Endothelial cell of umbilical vein (primary cell): Measurements from ENCODE around the gene SLC49A3. TPM values are rescaled to one million over a fixed set of nuclear protein-coding genes. Genes with fewer than 3 reads are reported as not detected.
"Not testable (repeated sequence)": the region's sequence is repeated elsewhere in the genome, so short reads cannot be mapped to it uniquely, and the experiment has no call there.

Source experiments
- Bru-seq: library from RNA; stranded (reverse); fragments of 400-500 nt; gene quantifications from one replicate; lab custom pipeline; 2021; lab: Mats Ljungman, UMichigan
- BruChase-seq, 2 experiments: library from RNA; stranded (reverse); fragments of 400-500 nt; gene quantifications; one replicate each; lab custom pipeline; 2021; lab: Mats Ljungman, UMichigan
- BruUV-seq: library from RNA; stranded (reverse); fragments of 400-500 nt; replicated peaks from 2 replicates; lab custom pipeline; 2021; lab: Mats Ljungman, UMichigan
- CTCF ChIA-PET: fragments of 300-600, 350-600 bp; sonication (Branson Sonifier 250); formaldehyde crosslinking; loops from one replicate; lab custom pipeline; 2021; ENCODE audit warnings: antibody characterized with exemption, inconsistent platforms; lab: Charles Lee
- POLR2A ChIA-PET: fragments of 300-600, 350-600 bp; sonication (Branson Sonifier 250); formaldehyde crosslinking; loops from one replicate; lab custom pipeline; 2021; ENCODE audit warnings: antibody characterized with exemption, inconsistent platforms; lab: Charles Lee
- DNase-seq: peaks from one replicate; pipeline ENCODE4 v3.0.0-alpha.2; 2011; ENCODE audit warnings: low read depth, low spot score
- FAIRE-seq: peaks from 2 replicates; lab custom pipeline; 2011; peaks lifted over from hg19 to GRCh38; lab: Jason Lieb, UNC
- H2AFZ ChIP-seq: 2 replicates; pipeline ENCODE4 v1.6.0; 2012; ENCODE audit warnings: low read depth, low read length, control low read depth, inconsistent platforms
- H3K27ac ChIP-seq: 2 replicates; pipeline ENCODE4 v1.5.1; 2011; ENCODE audit warnings: low read depth, mild to moderate bottlenecking, control low read depth, low read length, moderate library complexity; ENCODE audit not compliant: insufficient read depth
- H3K27me3 ChIP-seq, 2 experiments: 2 replicates each; pipeline versions ENCODE4 v1.6.0 to v1.6.1; 2011; ENCODE audit warnings: low read length in 2 of 2, mixed read lengths in 1 of 2; ENCODE audit not compliant: control insufficient read depth in 2 of 2, insufficient read depth in 2 of 2
- H3K36me3 ChIP-seq, 2 experiments: 2 replicates in 1 of 2; 3 replicates in 1 of 2; pipeline ENCODE4 v1.5.1; 2011; ENCODE audit warnings: low read length in 2 of 2, mild to moderate bottlenecking in 1 of 2, moderate library complexity in 1 of 2; ENCODE audit not compliant: control insufficient read depth in 2 of 2, insufficient read depth in 2 of 2; ENCODE audit errors: extremely low read depth in 1 of 2
- H3K4me1 ChIP-seq: 3 replicates; pipeline ENCODE4 v1.5.1; 2011; ENCODE audit warnings: mild to moderate bottlenecking, low read length; ENCODE audit not compliant: control insufficient read depth, insufficient read depth; ENCODE audit errors: extremely low read depth
- H3K4me2 ChIP-seq: 2 replicates; pipeline ENCODE4 v1.6.1; 2011; ENCODE audit warnings: low read length, control low read depth, mixed read lengths; ENCODE audit not compliant: insufficient read depth
- H3K4me3 ChIP-seq, 3 experiments: fragments of 200-600 bp in 1 of 3; sonication (generic), shearing (Covaris generic) in 1 of 3; replicated peaks in 1 of 3; 2 replicates each; pipeline ENCODE4 v1.5.1; 2011 to 2016; ENCODE audit warnings: control low read depth in 3 of 3, low read length in 3 of 3, mild to moderate bottlenecking in 2 of 3, inconsistent platforms in 1 of 3, low read depth in 1 of 3, moderate library complexity in 1 of 3; ENCODE audit not compliant: insufficient read depth in 1 of 3
- H3K79me2 ChIP-seq: 2 replicates; pipeline ENCODE4 v1.6.0; 2012; ENCODE audit warnings: low read length, inconsistent platforms; ENCODE audit not compliant: control insufficient read depth, insufficient read depth
- H3K9ac ChIP-seq: replicated peaks from 2 replicates; pipeline ENCODE3; 2011; ENCODE audit warnings: low read length, control low read depth; ENCODE audit not compliant: insufficient read depth; ENCODE audit errors: extremely low read depth
- H3K9me1 ChIP-seq: replicated peaks from 3 replicates; pipeline ENCODE4 v1.6.0; 2011; ENCODE audit warnings: mild to moderate bottlenecking, low read length; ENCODE audit not compliant: control insufficient read depth, insufficient read depth; ENCODE audit errors: extremely low read depth
- H3K9me3 ChIP-seq: replicated peaks from 2 replicates; pipeline ENCODE4 v1.5.1; 2012; ENCODE audit warnings: low read length, inconsistent platforms; ENCODE audit not compliant: control insufficient read depth, insufficient read depth
- H4K20me1 ChIP-seq: replicated peaks from 2 replicates; pipeline ENCODE3; 2011; ENCODE audit warnings: mild to moderate bottlenecking, low read length; ENCODE audit not compliant: control insufficient read depth, insufficient read depth; ENCODE audit errors: extremely low read depth
- EZH2 ChIP-seq: IDR thresholded peaks from 2 replicates; pipeline ENCODE4 v1.6.1; 2012; ENCODE audit warnings: borderline replicate concordance, low read depth, mild to moderate bottlenecking, moderate library complexity, low read length, inconsistent platforms; ENCODE audit not compliant: severe bottlenecking
- POLR2A ChIP-seq: IDR thresholded peaks from 2 replicates; pipeline ENCODE4 v1.6.1; 2012; ENCODE audit warnings: low read depth, mild to moderate bottlenecking, control low read depth, low read length
- dilution Hi-C: fragments of 300-500 bp; cut with MboI; formaldehyde crosslinking; loops from one replicate; pipeline ENCODE4 v1.15.0; 2019; ENCODE audit warnings: low sequenced_read_pairs; ENCODE audit not compliant: extremely low pct_ligation_motif_present
- intact Hi-C: fragments of 100-400 bp; cut with micrococcal nuclease; formaldehyde crosslinking; loops from one replicate; pipeline ENCODE4 v1.10.0; 2022
- long read RNA-seq: library from polyadenylated mRNA; stranded (forward); transcript quantifications from one replicate; pipeline ENCODE4 v2.0.0, GENCODE V29; 2021
- polyA minus RNA-seq, 3 experiments: library from RNA; depleted of rRNA, polyadenylated mRNA; stranded (reverse); fragments of >200 nt; gene quantifications; 1 replicate in 1 of 3; 2 replicates in 2 of 3; pipeline ENCODE4 v1.2.3, GENCODE V29; 2011
- polyA plus RNA-seq, 4 experiments: library from polyadenylated mRNA; depleted of rRNA in 3 of 4; stranded (reverse) in 3 of 4; unstranded in 1 of 4; fragments of >200 nt; gene quantifications; 2 replicates each; pipeline versions ENCODE4 v1.2.1 to v1.2.3, GENCODE V29; 2011 to 2012; ENCODE audit warnings: missing spikeins in 1 of 4
- total RNA-seq: library from RNA; stranded (reverse); gene quantifications from 2 replicates; pipeline ENCODE4 v1.2.3, GENCODE V29; 2021

Gene SLC49A3
- total RNA-seq, result 5.0 and 11.5 TPM in 2 replicates
- 4.2 and 4.6 TPM in 2 replicates for polyA plus RNA-seq
- polyA plus RNA-seq (2011; cell fraction: cytosol; rRNA removed), result 1.2 and 2.0 TPM in 2 replicates
- polyA plus RNA-seq (2011; cell fraction: nucleus; rRNA removed), result 6.6 and 9.1 TPM in 2 replicates
- polyA plus RNA-seq (2012), result 1.3 and 1.5 TPM in 2 replicates
- 1.1 and 2.0 TPM in 2 replicates for polyA minus RNA-seq
- polyA minus RNA-seq (2011; cell fraction: cytosol; rRNA and poly(A)+ RNA removed), result not detected
- 2.0 and 3.1 TPM in 2 replicates for polyA minus RNA-seq (2011; cell fraction: nucleus; rRNA and poly(A)+ RNA removed)
- percentile 39 among the genes with signal in this experiment for Bru-seq, nascent RNA
- percentile 36 among the genes with signal in this experiment for BruChase-seq, experiment 1, labeled RNA remaining after a 6-hour chase
- BruChase-seq, experiment 2, labeled RNA remaining after a 2-hour chase, result percentile 26 among the genes with signal in this experiment
- long read RNA-seq, partial matches to known transcripts, result 0 of 10 reads
- long read RNA-seq, other reads (novel, unspliced or antisense), result 7 of 10 reads

GRCh38 chr4:688854-689681 is at the start of gene SLC49A3:
Gene SLC49A3, minus strand, starts transcription at chr4:689151. Its CDS starts 24 bp downstream, at chr4:689127.
- dilution Hi-C loops, result no loop called here
- peak within 1 kb of the TSS; percentile 12 for H3K27ac ChIP-seq
- BruUV-seq, result no TSS peak

GRCh38 chr4:736561-736960 is 47.6 kb upstream of the SLC49A3 start:
- POLR2A ChIA-PET, H3K27me3 ChIP-seq, H3K9me1 ChIP-seq, H3K9ac ChIP-seq, intact Hi-C loops, H3K4me3 ChIP-seq, H3K4me1 ChIP-seq, H3K9me3 ChIP-seq, BruUV-seq, DNase-seq, H3K4me2 ChIP-seq, H2AFZ ChIP-seq, H4K20me1 ChIP-seq, H3K79me2 ChIP-seq, CTCF ChIA-PET, dilution Hi-C loops, H3K27ac ChIP-seq, FAIRE-seq: not testable (repeated sequence)
- H3K36me3 ChIP-seq, result peaks cover 20 to 54% of the 10 kb centered on the region in 2 experiments

More at GRCh38 chr4:688854-689681, at the start of gene SLC49A3:
- Histone ChIP-seq H2AFZ (peak within 1 kb of the TSS; percentile 95), H3K9me1 (no peaks in the 10 kb centered on the region), H3K79me2 (no peaks in the 10 kb centered on the region), H3K4me2 (peak within 1 kb of the TSS; percentile 30), H3K9me3 (no peaks in the 10 kb centered on the region), H3K36me3 (no peaks in the 10 kb centered on the region), H3K9ac (no peak within 1 kb of the TSS), H3K27me3 (peaks cover 0 to 4% of the 10 kb centered on the region in 2 experiments), H4K20me1 (no peaks in the 10 kb centered on the region), H3K4me1 (peaks cover 14% of the 10 kb centered on the region), H3K4me3 (peak within 1 kb of the TSS in 2 of 3 experiments; percentile 0 to 35)
- intact Hi-C loops, result no loop called here
- ChIA-PET POLR2A (no interaction called here), CTCF (no interaction called here)
- peak; percentile 15 for FAIRE-seq
- peak; percentile 19 for TF ChIP-seq POLR2A
- TF ChIP-seq EZH2, result no peak
- DNase-seq, result no peak
